ENCODE measurements around the gene MMP10. TPM values are rescaled to one million over a fixed set of nuclear protein-coding genes. Genes with fewer than 3 reads are reported as not detected.

The MMP10 gene
- polyA plus RNA-seq, 1 donor (not counting 4 experiments of a cell fraction or from before 2014, with no cell fraction given) = 19.1 TPM

- H3K4me1 ChIP-seq (ENCODE audit: control insufficient read depth, extremely low read depth, insufficient read depth, low read length) = peaks cover 11% of the 10 kb centered on the region
- no peaks in the 10 kb centered on the region for H4K20me1 ChIP-seq (ENCODE audit: control insufficient read depth, extremely low read depth, insufficient read depth, low read length)
- H3K4me2 ChIP-seq (ENCODE audit: control insufficient read depth, extremely low read depth, insufficient read depth, low read depth, low read length) = no peak overlapping the region
- DNase-seq (ENCODE audit: low read depth, low spot score) = no peak
- H3K9me3 ChIP-seq (ENCODE audit: control insufficient read depth, low read depth, low read length) = no peaks in the 10 kb centered on the region
- no peak overlapping the region for H3K4me3 ChIP-seq (ENCODE audit: control insufficient read depth in 2 of 3, extremely low read depth in 1 of 3, insufficient read depth in 2 of 3, low read depth in 1 of 3, low read length in 3 of 3)
- no peak overlapping the region for H3K27ac ChIP-seq (ENCODE audit: control insufficient read depth, insufficient read depth, low read length)
- H2AFZ ChIP-seq (ENCODE audit: control insufficient read depth, low read length) = no peak overlapping the region
- dilution Hi-C loops (cut with MboI; ENCODE audit: extremely low pct_ligation_motif_present, low sequenced_read_pairs) = no loop called here
- no peaks in the 10 kb centered on the region for H3K36me3 ChIP-seq (ENCODE audit: control insufficient read depth in 2 of 2, extremely low read depth in 1 of 2, insufficient read depth in 2 of 2, low read length in 2 of 2)
- TF ChIP-seq EZH2 (IDR thresholded peaks at IDR 0.05; ENCODE audit: low read length) = no peak
- TF ChIP-seq CTCF (optimal IDR thresholded peaks at IDR 0.05 in 1 of 3, IDR thresholded peaks at IDR 0.05 in 1 of 3, conservative IDR thresholded peaks at IDR 0.05 in 1 of 3; ENCODE audit: extremely low read depth in 1 of 3, insufficient read depth in 2 of 3, low read length in 3 of 3) = peak; percentile 29 to 54 (median 40)
- no peaks in the 10 kb centered on the region for H3K27me3 ChIP-seq (ENCODE audit: control insufficient read depth, extremely low read depth, insufficient read depth, low read length)
- H3K79me2 ChIP-seq (ENCODE audit: control insufficient read depth, insufficient read depth, low read length) = no peaks in the 10 kb centered on the region
- no peak overlapping the region for H3K9ac ChIP-seq (ENCODE audit: control insufficient read depth, extremely low read depth, insufficient read depth, low read length)
- H3K9me1 ChIP-seq (ENCODE audit: control insufficient read depth, extremely low read depth, insufficient read depth, low read length) = no peaks in the 10 kb centered on the region
- FAIRE-seq = no peak
Observed at GRCh38 chr11:102794382-102794781, 14.0 kb upstream of the MMP10 start.

- Histone ChIP-seq H3K36me3 (ENCODE audit: control insufficient read depth in 2 of 2, extremely low read depth in 1 of 2, insufficient read depth in 2 of 2, low read length in 2 of 2) (no peaks in the 10 kb centered on the region), H3K9ac (ENCODE audit: control insufficient read depth, extremely low read depth, insufficient read depth, low read length) (no peak overlapping the region), H4K20me1 (ENCODE audit: control insufficient read depth, extremely low read depth, insufficient read depth, low read length) (no peaks in the 10 kb centered on the region), H2AFZ (ENCODE audit: control insufficient read depth, low read length) (no peak overlapping the region), H3K9me3 (ENCODE audit: control insufficient read depth, low read depth, low read length) (no peaks in the 10 kb centered on the region), H3K4me3 (ENCODE audit: control insufficient read depth in 2 of 3, extremely low read depth in 1 of 3, insufficient read depth in 2 of 3, low read depth in 1 of 3, low read length in 3 of 3) (no peak overlapping the region), H3K27ac (ENCODE audit: control insufficient read depth, insufficient read depth, low read length) (no peak overlapping the region), H3K27me3 (ENCODE audit: control insufficient read depth, extremely low read depth, insufficient read depth, low read length) (no peaks in the 10 kb centered on the region), H3K4me1 (ENCODE audit: control insufficient read depth, extremely low read depth, insufficient read depth, low read length) (peaks cover 11% of the 10 kb centered on the region), H3K4me2 (ENCODE audit: control insufficient read depth, extremely low read depth, insufficient read depth, low read depth, low read length) (no peak overlapping the region), H3K79me2 (ENCODE audit: control insufficient read depth, insufficient read depth, low read length) (no peaks in the 10 kb centered on the region), H3K9me1 (ENCODE audit: control insufficient read depth, extremely low read depth, insufficient read depth, low read length) (no peaks in the 10 kb centered on the region)
- dilution Hi-C loops (cut with MboI; ENCODE audit: extremely low pct_ligation_motif_present, low sequenced_read_pairs) = no loop called here
- TF ChIP-seq EZH2 (IDR thresholded peaks at IDR 0.05; ENCODE audit: low read length) (no peak), CTCF (optimal IDR thresholded peaks at IDR 0.05 in 1 of 3, IDR thresholded peaks at IDR 0.05 in 1 of 3, conservative IDR thresholded peaks at IDR 0.05 in 1 of 3; ENCODE audit: extremely low read depth in 1 of 3, insufficient read depth in 2 of 3, low read length in 3 of 3) (no peak)
- FAIRE-seq (no peak), DNase-seq (ENCODE audit: low read depth, low spot score) (no peak)
Observed at GRCh38 chr11:102793677-102794290, 13.4 kb upstream of the MMP10 start.
